Measurements from ENCODE around the gene SERPING1.
A peak's percentile ranks its signal among the peaks of the same experiment; 100 is the strongest.
"Not testable (repeated sequence)": the region's sequence is repeated elsewhere in the genome, so short reads cannot be mapped to it uniquely, and the experiment has no call there.

Gene SERPING1

GRCh38 chr11:57638811-57639320 lies 41.4 kb downstream of the SERPING1 start:
- no peak for DNase-seq

GRCh38 chr11:57639321-57640067 lies 42.0 kb downstream of the SERPING1 start:
- no peak for DNase-seq

GRCh38 chr11:57640068-57640800 lies 42.7 kb downstream of the SERPING1 start:
- no peak for DNase-seq

- no peak for DNase-seq
Observed at GRCh38 chr11:57641011-57641807, 43.7 kb downstream of the SERPING1 start.

GRCh38 chr11:57643802-57644201 lies 46.3 kb downstream of the SERPING1 start:
- no peak for DNase-seq

GRCh38 chr11:57644748-57645688 lies 47.5 kb downstream of the SERPING1 start:
- peak; percentile 92 for DNase-seq

- DNase-seq: no peak
Observed at GRCh38 chr11:57645689-57646085, 48.2 kb downstream of the SERPING1 start.

- no peak for DNase-seq
Observed at GRCh38 chr11:57646194-57646798, 48.8 kb downstream of the SERPING1 start.

GRCh38 chr11:57646799-57647303 lies 49.4 kb downstream of the SERPING1 start:
- no peak for DNase-seq

- no peak for DNase-seq
Observed at GRCh38 chr11:57647372-57647771, 49.9 kb downstream of the SERPING1 start.

- no peak for DNase-seq
Observed at GRCh38 chr11:57647960-57648800, 50.7 kb downstream of the SERPING1 start.

- DNase-seq: no peak
Observed at GRCh38 chr11:57648801-57649735, 51.6 kb downstream of the SERPING1 start.

- DNase-seq: peak; percentile 79
Observed at GRCh38 chr11:57649826-57650738, 52.6 kb downstream of the SERPING1 start, which contains the start of gene YPEL4. Gene YPEL4 (minus strand): TSS chr11:57649912. CDS start chr11:57647107, 2,805 bp downstream.

GRCh38 chr11:57650739-57651090 lies 53.2 kb downstream of the SERPING1 start:
- no peak for DNase-seq

GRCh38 chr11:57651408-57651807 lies 53.9 kb downstream of the SERPING1 start:
- no peak for DNase-seq

GRCh38 chr11:57652230-57652629 lies 54.7 kb downstream of the SERPING1 start:
- not testable (repeated sequence) for DNase-seq

- no peak for DNase-seq
Observed at GRCh38 chr11:57652662-57653061, 55.2 kb downstream of the SERPING1 start.

- DNase-seq: no peak
Observed at GRCh38 chr11:57653163-57653562, 55.7 kb downstream of the SERPING1 start.

Data from activated CD8-positive, alpha-beta memory T cell treated with anti-CD3 and anti-CD28 coated beads for 24 hours (primary cell).